ENCODE results near the gene SPARCL1. TPM values are rescaled to one million over a fixed set of nuclear protein-coding genes. Genes with fewer than 3 reads are reported as not detected.
"Not testable (repeated sequence)": the region's sequence is repeated elsewhere in the genome, so short reads cannot be mapped to it uniquely, and the experiment has no call there.

Gene SPARCL1
- total and polyA plus RNA-seq, 2 donors: 783 to 1,320 TPM

- Histone ChIP-seq H3K27ac (ENCODE audit: low read depth) (no peak overlapping the region), H3K4me3 (ENCODE audit: low read depth, low read length) (no peak overlapping the region), H3K4me1 (ENCODE audit: insufficient read depth) (no peaks in the 10 kb centered on the region), H3K36me3 (ENCODE audit: insufficient read depth) (no peaks in the 10 kb centered on the region)
- DNase-seq (ENCODE audit: extremely low spot score): no peak
Observed at GRCh38 chr4:87481377-87481776, 47.8 kb downstream of the SPARCL1 start.

GRCh38 chr4:87478732-87479250 lies 50.4 kb downstream of the SPARCL1 start:
- no peaks in the 10 kb centered on the region for H3K4me1 ChIP-seq (ENCODE audit: insufficient read depth)
- H3K27ac ChIP-seq (ENCODE audit: low read depth): no peak overlapping the region
- no peaks in the 10 kb centered on the region for H3K36me3 ChIP-seq (ENCODE audit: insufficient read depth)
- no peak for DNase-seq (ENCODE audit: extremely low spot score)
- no peak overlapping the region for H3K4me3 ChIP-seq (ENCODE audit: low read depth, low read length)
- 80% methylated on average over 1 of the region's 1 CpG for WGBS

GRCh38 chr4:87476934-87477333 lies 52.2 kb downstream of the SPARCL1 start:
- no peak overlapping the region for H3K27ac ChIP-seq (ENCODE audit: low read depth)
- H3K4me3 ChIP-seq (ENCODE audit: low read depth, low read length): no peak overlapping the region
- no peaks in the 10 kb centered on the region for H3K4me1 ChIP-seq (ENCODE audit: insufficient read depth)
- 53% methylated on average over 3 of the region's 3 CpGs for WGBS
- DNase-seq (ENCODE audit: extremely low spot score): no peak
- no peaks in the 10 kb centered on the region for H3K36me3 ChIP-seq (ENCODE audit: insufficient read depth)

GRCh38 chr4:87469390-87469789 lies 59.8 kb downstream of the SPARCL1 start:
- H3K27ac ChIP-seq (ENCODE audit: low read depth): no peak overlapping the region
- no peak overlapping the region for H3K4me3 ChIP-seq (ENCODE audit: low read depth, low read length)
- H3K36me3 ChIP-seq (ENCODE audit: insufficient read depth): no peaks in the 10 kb centered on the region
- H3K4me1 ChIP-seq (ENCODE audit: insufficient read depth): no peaks in the 10 kb centered on the region
- DNase-seq (ENCODE audit: extremely low spot score): no peak
- WGBS: 78% methylated on average over 6 of the region's 6 CpGs

- WGBS: 56% methylated on average over 7 of the region's 7 CpGs
- no peak overlapping the region for H3K27ac ChIP-seq (ENCODE audit: low read depth)
- no peaks in the 10 kb centered on the region for H3K36me3 ChIP-seq (ENCODE audit: insufficient read depth)
- peak; percentile 1 for DNase-seq (ENCODE audit: extremely low spot score)
- H3K4me3 ChIP-seq (ENCODE audit: low read depth, low read length): no peak overlapping the region
- no peaks in the 10 kb centered on the region for H3K4me1 ChIP-seq (ENCODE audit: insufficient read depth)
Observed at GRCh38 chr4:87465739-87466366, 63.3 kb downstream of the SPARCL1 start.

- WGBS: 90% methylated on average over 2 of the region's 2 CpGs
- H3K36me3 ChIP-seq (ENCODE audit: insufficient read depth): no peaks in the 10 kb centered on the region
- DNase-seq (ENCODE audit: extremely low spot score): no peak
Observed at GRCh38 chr4:87462102-87462501, 67.1 kb downstream of the SPARCL1 start.

GRCh38 chr4:87461281-87461700 lies 67.9 kb downstream of the SPARCL1 start:
- Histone ChIP-seq H3K4me3 (ENCODE audit: low read depth, low read length) (no peak overlapping the region), H3K27ac (ENCODE audit: low read depth) (no peak overlapping the region), H3K4me1 (ENCODE audit: insufficient read depth) (no peaks in the 10 kb centered on the region), H3K36me3 (ENCODE audit: insufficient read depth) (no peaks in the 10 kb centered on the region)
- DNase-seq (ENCODE audit: extremely low spot score): no peak

More at GRCh38 chr4:87462102-87462501, 67.1 kb downstream of the SPARCL1 start:
- Histone ChIP-seq H3K27ac (ENCODE audit: low read depth) (no peak overlapping the region), H3K4me1 (ENCODE audit: insufficient read depth) (no peaks in the 10 kb centered on the region), H3K4me3 (ENCODE audit: low read depth, low read length) (no peak overlapping the region)

- Histone ChIP-seq H3K27ac (ENCODE audit: low read depth) (no peak overlapping the region), H3K4me1 (ENCODE audit: insufficient read depth) (no peaks in the 10 kb centered on the region), H3K4me3 (ENCODE audit: low read depth, low read length) (no peak overlapping the region), H3K36me3 (ENCODE audit: insufficient read depth) (no peaks in the 10 kb centered on the region)
- DNase-seq (ENCODE audit: extremely low spot score): no peak
- WGBS: 98% methylated on average over 4 of the region's 4 CpGs
Observed at GRCh38 chr4:87458913-87459312, 70.3 kb downstream of the SPARCL1 start.

- Histone ChIP-seq H3K4me1 (ENCODE audit: insufficient read depth) (no peaks in the 10 kb centered on the region), H3K4me3 (ENCODE audit: low read depth, low read length) (no peak overlapping the region), H3K36me3 (ENCODE audit: insufficient read depth) (peaks cover 5% of the 10 kb centered on the region), H3K27ac (ENCODE audit: low read depth) (no peak overlapping the region)
- DNase-seq (ENCODE audit: extremely low spot score): no peak
Observed at GRCh38 chr4:87451537-87451936, 77.6 kb downstream of the SPARCL1 start.

- H3K4me1 ChIP-seq (ENCODE audit: insufficient read depth); DNase-seq (ENCODE audit: extremely low spot score); H3K4me3 ChIP-seq (ENCODE audit: low read depth, low read length); H3K27ac ChIP-seq (ENCODE audit: low read depth); H3K36me3 ChIP-seq (ENCODE audit: insufficient read depth): not testable (repeated sequence)
- WGBS: 81% methylated on average over 6 of the region's 6 CpGs
Observed at GRCh38 chr4:87446375-87446774, 82.8 kb downstream of the SPARCL1 start.

- H3K36me3 ChIP-seq (ENCODE audit: insufficient read depth): no peaks in the 10 kb centered on the region
- DNase-seq (ENCODE audit: extremely low spot score): no peak
Observed at GRCh38 chr4:87445964-87446363, 83.2 kb downstream of the SPARCL1 start.

GRCh38 chr4:87444741-87445140 lies 84.4 kb downstream of the SPARCL1 start:
- no peak for DNase-seq (ENCODE audit: extremely low spot score)
- no peaks in the 10 kb centered on the region for H3K36me3 ChIP-seq (ENCODE audit: insufficient read depth)
- no peaks in the 10 kb centered on the region for H3K4me1 ChIP-seq (ENCODE audit: insufficient read depth)
- no peak overlapping the region for H3K4me3 ChIP-seq (ENCODE audit: low read depth, low read length)
- WGBS: 92% methylated on average over 1 of the region's 1 CpG
- no peak overlapping the region for H3K27ac ChIP-seq (ENCODE audit: low read depth)

More at GRCh38 chr4:87445964-87446363, 83.2 kb downstream of the SPARCL1 start:
- 74% methylated on average over 3 of the region's 3 CpGs for WGBS
- no peak overlapping the region for H3K27ac ChIP-seq (ENCODE audit: low read depth)
- H3K4me3 ChIP-seq (ENCODE audit: low read depth, low read length): no peak overlapping the region
- no peaks in the 10 kb centered on the region for H3K4me1 ChIP-seq (ENCODE audit: insufficient read depth)

GRCh38 chr4:87442889-87443288 lies 86.3 kb downstream of the SPARCL1 start:
- H3K27ac ChIP-seq (ENCODE audit: low read depth): no peak overlapping the region
- no peaks in the 10 kb centered on the region for H3K36me3 ChIP-seq (ENCODE audit: insufficient read depth)
- no peak overlapping the region for H3K4me3 ChIP-seq (ENCODE audit: low read depth, low read length)
- WGBS: 95% methylated on average over 3 of the region's 3 CpGs
- H3K4me1 ChIP-seq (ENCODE audit: insufficient read depth): no peaks in the 10 kb centered on the region
- no peak for DNase-seq (ENCODE audit: extremely low spot score)

GRCh38 chr4:87433342-87433741 lies 95.8 kb downstream of the SPARCL1 start:
- Histone ChIP-seq H3K4me3 (ENCODE audit: low read depth, low read length) (no peak overlapping the region), H3K36me3 (ENCODE audit: insufficient read depth) (no peaks in the 10 kb centered on the region), H3K4me1 (ENCODE audit: insufficient read depth) (no peaks in the 10 kb centered on the region), H3K27ac (ENCODE audit: low read depth) (no peak overlapping the region)
- WGBS: 96% methylated on average over 2 of the region's 2 CpGs
- no peak for DNase-seq (ENCODE audit: extremely low spot score)

GRCh38 chr4:87430038-87430437 lies 99.1 kb downstream of the SPARCL1 start:
- H3K4me1 ChIP-seq (ENCODE audit: insufficient read depth): no peaks in the 10 kb centered on the region
- no peaks in the 10 kb centered on the region for H3K36me3 ChIP-seq (ENCODE audit: insufficient read depth)
- 95% methylated on average over 2 of the region's 2 CpGs for WGBS
- no peak overlapping the region for H3K27ac ChIP-seq (ENCODE audit: low read depth)
- H3K4me3 ChIP-seq (ENCODE audit: low read depth, low read length): no peak overlapping the region
- no peak for DNase-seq (ENCODE audit: extremely low spot score)
